Activated naive CD4-positive, alpha-beta T cell treated with Interleukin-2 at 50 U/mL for 16 hours (primary cell): Measurements from ENCODE around the gene PNO1.
A peak's percentile ranks its signal among the peaks of the same experiment; 100 is the strongest.
"Not testable (repeated sequence)": the region's sequence is repeated elsewhere in the genome, so short reads cannot be mapped to it uniquely, and the experiment has no call there.

Source experiments
- DNase-seq: peaks from one replicate; pipeline ENCODE4 v3.0.0-alpha.2; 2020

Gene PNO1

GRCh38 chr2:68157402-68158133 is at the start of gene PNO1:
PNO1 (plus strand) TSS chr2:68157888; CDS start chr2:68157935, 47 bp downstream.
- peak; percentile 98 for DNase-seq

- DNase-seq: no peak
These were observed 49.6 kb upstream of the PNO1 start for GRCh38 chr2:68108120-68108519.

- no peak for DNase-seq
These were observed 47.6 kb upstream of the PNO1 start for GRCh38 chr2:68110102-68110501.

- no peak for DNase-seq
These were observed 41.7 kb upstream of the PNO1 start for GRCh38 chr2:68115965-68116364.

GRCh38 chr2:68117922-68118321 is 39.8 kb upstream of the PNO1 start:
- not testable (repeated sequence) for DNase-seq

GRCh38 chr2:68118816-68119215 is 38.9 kb upstream of the PNO1 start:
- no peak for DNase-seq

- no peak for DNase-seq
These were observed 38.2 kb upstream of the PNO1 start for GRCh38 chr2:68119504-68119903.

- DNase-seq: peak; percentile 78
These were observed 35.6 kb upstream of the PNO1 start for GRCh38 chr2:68121873-68122679.

- DNase-seq: no peak
These were observed 35.1 kb upstream of the PNO1 start for GRCh38 chr2:68122680-68122964.

GRCh38 chr2:68124321-68124720 is 33.4 kb upstream of the PNO1 start:
- DNase-seq: no peak

GRCh38 chr2:68125821-68126220 is 31.9 kb upstream of the PNO1 start:
- no peak for DNase-seq

- no peak for DNase-seq
These were observed 31.1 kb upstream of the PNO1 start for GRCh38 chr2:68126561-68126960.

GRCh38 chr2:68127358-68128242 is 30.1 kb upstream of the PNO1 start:
- DNase-seq: no peak

- no peak for DNase-seq
These were observed 23.6 kb upstream of the PNO1 start for GRCh38 chr2:68134120-68134519.

GRCh38 chr2:68134554-68134953 is 23.1 kb upstream of the PNO1 start:
- no peak for DNase-seq

- DNase-seq: no peak
These were observed 22.0 kb upstream of the PNO1 start for GRCh38 chr2:68135448-68136320.

- DNase-seq: no peak
These were observed 15.8 kb upstream of the PNO1 start for GRCh38 chr2:68141875-68142274.

- no peak for DNase-seq
These were observed 6.7 kb upstream of the PNO1 start for GRCh38 chr2:68151037-68151436.

- DNase-seq: no peak
These were observed 4.9 kb upstream of the PNO1 start for GRCh38 chr2:68152681-68153347.

- DNase-seq: no peak
These were observed 2.1 kb upstream of the PNO1 start for GRCh38 chr2:68155618-68156017.

GRCh38 chr2:68156419-68156818 is 1.3 kb upstream of the PNO1 start:
- DNase-seq: no peak

GRCh38 chr2:68157002-68157401 is 686 bp upstream of the PNO1 start:
- DNase-seq: no peak
